Sigmoid colon (tissue), 7 donors: ENCODE results near the gene PDZD7. TPM values are rescaled to one million over a fixed set of nuclear protein-coding genes. Genes with fewer than 3 reads are reported as not detected.

Experiments used
- DNase-seq: peaks from one replicate; pipeline ENCODE4 v3.0.0-alpha.2; 2019
- H3K27ac ChIP-seq, 4 donors: fragments of 200-600 bp; sonication (generic); one replicate each; pipeline ENCODE4 v1.5.1; 2016 to 2019; ENCODE audit warnings: mild to moderate bottlenecking in 1 of 4
- H3K27me3 ChIP-seq, 3 donors: fragments of 200-600 bp; sonication (generic); one replicate each; pipeline ENCODE4 v1.5.1; 2019; ENCODE audit warnings: mild to moderate bottlenecking in 1 of 3
- H3K36me3 ChIP-seq, 4 donors: fragments of 200-600 bp; sonication (generic); one replicate each; pipeline ENCODE4 v1.5.1; 2016 to 2019
- H3K4me1 ChIP-seq, 4 donors: fragments of 200-600 bp; sonication (generic); one replicate each; pipeline ENCODE4 v1.5.1; 2017 to 2019
- H3K4me3 ChIP-seq, 4 donors: fragments of 200-600 bp; sonication (generic); one replicate each; pipeline ENCODE4 v1.5.1; 2017 to 2019; ENCODE audit warnings: mild to moderate bottlenecking in 2 of 4, moderate library complexity in 1 of 4
- H3K9me3 ChIP-seq, 4 donors: fragments of 200-600 bp in 3 of 4; sonication (generic) in 3 of 4; one replicate each; pipeline versions ENCODE4 v1.5.1 to v1.6.1; 2013 to 2019
- CTCF ChIP-seq, 4 experiments: fragments of 450-650 bp in 3 of 4; fragments of 200-600 bp in 1 of 4; IDR thresholded peaks; one replicate each; pipeline ENCODE4 v1.5.1; 2016 to 2019; ENCODE audit warnings: antibody characterized with exemption in 4 of 4, mild to moderate bottlenecking in 3 of 4, moderate library complexity in 2 of 4
- EP300 ChIP-seq, 4 donors: sonication (generic); formaldehyde crosslinking; IDR thresholded peaks; one replicate each; pipeline ENCODE4 v1.6.1; 2017; ENCODE audit warnings: antibody characterized with exemption in 4 of 4
- POLR2A ChIP-seq, 2 donors: fragments of 450-650 bp; IDR thresholded peaks; one replicate each; pipeline ENCODE4 v1.6.1; 2016; ENCODE audit warnings: antibody characterized with exemption in 2 of 2, mild to moderate bottlenecking in 2 of 2, moderate library complexity in 2 of 2
- POLR2AphosphoS5 ChIP-seq, 4 donors: sonication (generic); formaldehyde crosslinking; IDR thresholded peaks; one replicate each; pipeline ENCODE4 v1.6.1; 2017; ENCODE audit warnings: antibody characterized with exemption in 4 of 4
- WGBS, 2 donors: extraction: QIAGEN DNeasy Blood & Tissue Kit; methylation state at CpG; one replicate each; pipeline ENCODE4 v1.1.7; 2013; 5-methylcytosine and 5-hydroxymethylcytosine counted together
- intact Hi-C: fragments of 100-400 bp; cut with DNase I; formaldehyde crosslinking; loops from one replicate; pipeline ENCODE4 v1.15.1; 2023
- polyA plus RNA-seq, 3 donors: library from polyadenylated mRNA; stranded (reverse); fragments of 200-250 nt; gene quantifications; one replicate each; pipeline ENCODE4 v1.2.3, GENCODE V29; 2013
- total RNA-seq, 4 donors: library from RNA; depleted of rRNA; stranded (reverse); fragments of >200 nt; gene quantifications; one replicate each; pipeline ENCODE4 v1.1.0, GENCODE V29; 2016
- donor health status: healthy with polysubstance abuse.
- donor health status: Bipolar disorder and iron deficiency.
- donor health status: healthy.

The PDZD7 gene
- total and polyA plus RNA-seq, 7 donors = 0.16 to 2.4 (median 0.90) TPM; not detected in 1

GRCh38 chr10:101014230-101014884, 16.6 kb downstream of the PDZD7 start:
- no peak overlapping the region for H3K4me3 ChIP-seq
- intact Hi-C loops = no loop called here
- H3K9me3 ChIP-seq = no peaks in the 10 kb centered on the region
- H3K4me1 ChIP-seq = peaks cover 0 to 31% (median 28%) of the 10 kb centered on the region in 4 donors
- no peaks in the 10 kb centered on the region for H3K36me3 ChIP-seq
- no peak for TF ChIP-seq EP300 (IDR thresholded peaks at IDR 0.05)
- TF ChIP-seq POLR2AphosphoS5 (IDR thresholded peaks at IDR 0.05) = no peak
- TF ChIP-seq POLR2A (IDR thresholded peaks at IDR 0.05) = no peak
- peak; percentile 78 to 97 (median 94) for TF ChIP-seq CTCF (IDR thresholded peaks at IDR 0.05)
- peak; percentile 90 for DNase-seq
- no peak overlapping the region for H3K27ac ChIP-seq
- H3K27me3 ChIP-seq = peaks cover 0 to 18% (median 6%) of the 10 kb centered on the region in 3 donors
- 15 to 24% methylated on average over 11 of the region's 11 CpGs for WGBS, 2 donors

DNA sequence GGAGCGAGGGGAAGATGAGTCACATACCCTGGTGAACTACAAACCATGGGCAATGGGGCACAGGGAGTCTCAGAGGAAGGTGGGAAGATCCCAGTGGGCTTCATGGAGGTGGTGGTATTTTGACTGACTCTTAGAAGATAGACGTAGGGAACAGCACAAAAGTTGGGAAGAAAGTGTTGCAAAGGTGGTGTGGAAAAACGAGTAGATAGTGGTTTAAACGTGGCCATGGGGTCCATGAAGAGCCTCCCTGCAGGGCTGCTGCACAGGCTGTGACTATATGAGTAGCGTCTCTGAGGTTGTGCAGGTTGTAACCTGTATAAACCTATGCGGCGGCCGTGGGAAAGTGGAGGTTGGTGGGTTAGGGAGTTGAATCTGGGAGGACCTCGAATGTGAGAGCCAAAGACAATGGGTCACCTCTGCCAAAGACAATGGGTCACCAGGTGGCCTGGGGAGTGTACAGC, 17.5 kb downstream of the PDZD7 start:
- intact Hi-C loops = loop anchor here (1.0 to 2.0 kb wide), 2 partner anchors 19 to 45 kb away; partner anchors contain the start of gene SEMA4G
- no peak for DNase-seq

GRCh38 chr10:101012525-101013364, 18.2 kb downstream of the PDZD7 start:
- TF ChIP-seq POLR2A (IDR thresholded peaks at IDR 0.05) (no peak), POLR2AphosphoS5 (IDR thresholded peaks at IDR 0.05) (peak in 3 of 4 donors; percentile 40 to 52 (median 48)), CTCF (IDR thresholded peaks at IDR 0.05) (peak; percentile 76 to 98 (median 88))
- intact Hi-C loops = loop anchor here (1.0 to 2.0 kb wide), 3 partner anchors 13 to 44 kb away; partner anchors contain the start of genes LZTS2 and SEMA4G
- H3K9me3 ChIP-seq = no peaks in the 10 kb centered on the region
- no peaks in the 10 kb centered on the region for H3K36me3 ChIP-seq
- peak; percentile 95 for DNase-seq
- peaks cover 0 to 36% (median 34%) of the 10 kb centered on the region in 4 donors for H3K4me1 ChIP-seq
- 15 to 23% methylated on average over 14 of the region's 14 CpGs for WGBS, 2 donors
- H3K4me3 ChIP-seq = no peak overlapping the region
- peaks cover 0 to 7% (median 6%) of the 10 kb centered on the region in 3 donors for H3K27me3 ChIP-seq
- peak overlapping the region; percentile 51 to 70 (median 60) for H3K27ac ChIP-seq

More for the DNA sequence above, 17.5 kb downstream of the PDZD7 start:
- TF ChIP-seq EP300 (IDR thresholded peaks at IDR 0.05) = no peak
- TF ChIP-seq CTCF (IDR thresholded peaks at IDR 0.05) = no peak
- TF ChIP-seq POLR2A (IDR thresholded peaks at IDR 0.05) = no peak
- Histone ChIP-seq H3K27ac (peak overlapping the region; percentile 51 to 70 (median 60)), H3K4me1 (peaks cover 0 to 29% (median 27%) of the 10 kb centered on the region in 4 donors), H3K9me3 (no peaks in the 10 kb centered on the region), H3K4me3 (no peak overlapping the region), H3K36me3 (no peaks in the 10 kb centered on the region), H3K27me3 (peaks cover 0 to 9% (median 6%) of the 10 kb centered on the region in 3 donors)
- 51 to 60% methylated on average over 9 of the region's 9 CpGs for WGBS, 2 donors

- H3K27ac ChIP-seq = peak overlapping the region; percentile 51 to 70 (median 60)
- WGBS, 2 donors = 63 to 75% methylated on average over 22 of the region's 22 CpGs
- no peaks in the 10 kb centered on the region for H3K9me3 ChIP-seq
- DNase-seq = no peak
- no peak overlapping the region for H3K4me3 ChIP-seq
- intact Hi-C loops = loop anchor here (1.0 to 2.0 kb wide), 2 partner anchors 12 to 43 kb away; partner anchors contain the start of genes LZTS2 and SEMA4G
- TF ChIP-seq POLR2AphosphoS5 (IDR thresholded peaks at IDR 0.05) = no peak
- peak in 1 of 4 experiments; percentile 7 for TF ChIP-seq CTCF (IDR thresholded peaks at IDR 0.05)
- H3K27me3 ChIP-seq = peaks cover 0 to 7% (median 6%) of the 10 kb centered on the region in 3 donors
- peaks cover 0 to 45% (median 42%) of the 10 kb centered on the region in 4 donors for H3K4me1 ChIP-seq
- H3K36me3 ChIP-seq = peaks cover 0 to 8% (median 4%) of the 10 kb centered on the region in 4 donors
Measured at GRCh38 chr10:101011517-101012423, 19.2 kb downstream of the PDZD7 start.
